ENCODE results near the gene FAF1.

DNA sequence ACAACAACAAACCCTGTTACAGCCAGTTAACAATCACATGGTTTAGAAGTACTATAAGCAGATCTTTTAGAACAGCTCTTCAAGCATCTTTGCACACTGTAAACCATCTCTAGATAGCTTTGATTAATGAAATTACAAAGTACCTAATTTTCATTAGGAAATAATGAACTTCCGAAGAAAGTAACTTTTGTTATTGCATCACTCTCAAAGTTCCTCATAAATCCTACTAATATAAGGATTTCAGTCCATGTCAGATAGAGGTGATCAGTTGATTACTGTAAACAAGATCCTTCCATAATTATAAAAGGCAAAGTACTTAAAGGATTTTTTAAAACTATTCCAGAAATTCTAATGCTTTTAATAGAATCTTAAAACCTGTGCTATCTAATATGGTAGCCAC is 58.2 kb downstream of the FAF1 start:
- no peak for TF ChIP-seq CTCF (IDR thresholded peaks at IDR 0.05; ENCODE audit: insufficient read depth, low read length, poor library complexity, severe bottlenecking)
- TF ChIP-seq EZH2phosphoT487 (conservative IDR thresholded peaks at IDR 0.05; ENCODE audit: low read length): no peak
